ENCODE measurements around the gene RGPD8.
"Not testable (repeated sequence)": the region's sequence is repeated elsewhere in the genome, so short reads cannot be mapped to it uniquely, and the experiment has no call there.

RGPD8 gene

GRCh38 chr2:112454586-112454985 lies 21.1 kb upstream of the RGPD8 start:
- DNase-seq = no peak
- no peak for TF ChIP-seq POLR2A (IDR thresholded peaks at IDR 0.05; ENCODE audit: low read length)
- TF ChIP-seq GATA1 (IDR thresholded peaks at IDR 0.05; ENCODE audit: low read depth, low read length) = no peak

DNA sequence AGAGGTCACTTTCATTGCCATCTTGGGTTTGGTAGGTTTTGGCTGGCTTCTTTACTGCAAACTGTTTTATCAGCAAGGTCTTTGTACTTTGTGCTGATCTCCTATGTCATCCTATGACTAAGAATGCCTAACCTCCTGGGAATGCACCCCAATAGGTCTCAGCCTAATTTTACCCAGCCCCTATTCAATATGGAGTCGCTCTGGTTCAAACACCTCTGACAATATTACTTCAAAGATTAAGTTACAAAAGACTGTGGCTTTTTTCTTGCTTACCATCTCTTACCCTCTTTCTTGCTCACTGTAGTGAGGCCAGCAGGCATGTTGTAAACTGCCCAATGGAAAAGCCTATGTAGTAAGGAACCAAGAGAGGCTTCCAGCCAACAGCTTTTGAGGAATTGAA lies 17.9 kb upstream of the RGPD8 start:
- DNase-seq = no peak
- no peak for TF ChIP-seq GATA1 (IDR thresholded peaks at IDR 0.05; ENCODE audit: low read depth, low read length)
- TF ChIP-seq POLR2A (IDR thresholded peaks at IDR 0.05; ENCODE audit: low read length) = no peak

DNA sequence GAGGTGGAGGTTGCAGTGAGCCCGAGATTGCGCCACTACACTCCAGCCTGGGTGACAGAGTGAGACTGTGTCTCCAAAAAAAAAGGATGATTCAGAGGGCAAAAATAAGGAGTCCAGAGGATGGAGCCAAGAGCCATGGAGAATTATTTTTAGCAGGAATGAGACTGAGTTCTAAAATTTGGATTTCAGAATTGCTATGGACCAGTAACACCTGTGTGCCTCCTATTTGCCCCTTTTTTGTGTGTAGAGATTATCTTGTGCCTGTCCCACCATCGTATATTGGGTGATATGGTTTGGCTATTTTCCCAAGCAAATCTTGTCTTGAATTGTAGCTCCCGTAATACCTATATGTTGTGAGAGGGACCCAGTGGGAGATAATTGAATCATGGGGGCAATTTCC lies 16.4 kb upstream of the RGPD8 start:
- no peak for TF ChIP-seq POLR2A (IDR thresholded peaks at IDR 0.05; ENCODE audit: low read length)
- TF ChIP-seq GATA1 (IDR thresholded peaks at IDR 0.05; ENCODE audit: low read depth, low read length) = no peak
- DNase-seq = no peak

DNA sequence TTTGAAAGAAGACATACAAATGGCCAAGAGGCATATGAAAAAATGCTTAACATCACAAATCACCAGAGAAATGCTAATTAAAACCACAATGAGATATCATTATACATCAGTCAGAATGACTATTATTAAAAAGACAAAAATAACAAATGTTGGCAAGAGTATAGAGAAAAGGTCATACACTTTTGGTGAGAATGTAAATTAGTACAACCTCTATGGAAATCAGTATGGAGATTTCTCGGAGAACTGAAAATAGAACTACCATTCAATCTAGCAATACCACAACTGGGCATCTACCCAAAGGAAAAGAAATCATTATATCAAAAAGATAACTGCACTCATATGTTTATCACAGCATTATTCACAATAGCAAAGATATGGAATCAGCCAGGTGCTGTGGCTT lies 10.8 kb upstream of the RGPD8 start:
- DNase-seq = not testable (repeated sequence)

- not testable (repeated sequence) for DNase-seq
Measured at GRCh38 chr2:112438603-112439261, 5.3 kb upstream of the RGPD8 start.

GRCh38 chr2:112437405-112437831 lies 4.0 kb upstream of the RGPD8 start:
- DNase-seq = not testable (repeated sequence)

DNA sequence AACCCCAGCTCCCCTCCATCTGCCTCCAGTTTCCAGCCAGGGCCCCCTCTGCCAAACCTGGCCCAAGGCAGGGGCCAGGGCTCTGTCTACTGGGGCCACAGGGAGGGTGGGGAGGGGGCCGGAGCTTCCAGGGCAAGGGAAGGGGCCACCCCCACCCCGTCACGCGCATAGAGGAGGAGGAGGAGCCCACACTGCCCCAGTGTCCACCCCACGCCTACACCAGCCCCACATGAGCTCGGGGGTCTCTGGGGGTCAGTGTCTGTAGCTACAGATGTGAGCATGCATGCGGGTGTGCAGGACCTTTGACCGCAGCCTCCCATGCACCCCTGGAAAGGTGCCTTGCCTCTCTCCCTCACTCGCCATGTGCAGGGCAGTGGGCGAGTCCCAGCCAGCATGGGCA lies 3.5 kb upstream of the RGPD8 start:
- not testable (repeated sequence) for DNase-seq

DNA sequence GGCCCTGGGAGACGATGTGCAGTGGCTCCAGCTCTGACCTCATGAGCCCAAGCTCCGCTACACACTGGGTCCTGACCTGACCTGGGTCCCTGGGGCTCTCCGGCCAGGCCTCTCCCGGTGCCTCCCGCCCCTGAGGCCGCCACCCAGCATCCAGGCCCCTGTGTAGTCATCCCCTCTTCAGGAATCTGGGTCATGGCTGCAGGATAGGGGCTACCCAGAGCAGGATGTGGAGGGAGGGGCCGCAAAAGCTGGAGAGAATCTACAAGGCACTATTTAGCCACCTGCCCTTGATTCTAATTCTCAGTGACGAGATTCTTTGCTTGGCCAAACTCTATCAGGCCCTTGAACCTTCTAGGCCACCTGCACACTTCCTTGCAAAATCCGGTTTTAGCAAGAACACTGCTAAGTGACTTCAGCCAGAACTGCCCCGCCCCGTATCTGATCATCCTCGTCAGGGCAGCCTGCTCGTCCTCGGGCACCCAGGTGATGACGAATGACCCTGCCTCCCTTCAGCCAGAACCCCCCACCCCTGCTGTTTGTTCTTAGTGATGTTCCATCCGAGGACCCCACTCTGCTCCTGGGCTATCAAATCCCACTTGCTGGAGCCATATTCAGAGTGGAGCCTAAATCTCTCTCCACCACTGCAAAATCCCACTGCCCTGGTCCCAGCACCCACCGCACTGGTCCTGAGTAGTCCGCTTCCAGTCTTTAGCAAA lies 2.4 kb upstream of the RGPD8 start:
- DNase-seq = not testable (repeated sequence)

DNA sequence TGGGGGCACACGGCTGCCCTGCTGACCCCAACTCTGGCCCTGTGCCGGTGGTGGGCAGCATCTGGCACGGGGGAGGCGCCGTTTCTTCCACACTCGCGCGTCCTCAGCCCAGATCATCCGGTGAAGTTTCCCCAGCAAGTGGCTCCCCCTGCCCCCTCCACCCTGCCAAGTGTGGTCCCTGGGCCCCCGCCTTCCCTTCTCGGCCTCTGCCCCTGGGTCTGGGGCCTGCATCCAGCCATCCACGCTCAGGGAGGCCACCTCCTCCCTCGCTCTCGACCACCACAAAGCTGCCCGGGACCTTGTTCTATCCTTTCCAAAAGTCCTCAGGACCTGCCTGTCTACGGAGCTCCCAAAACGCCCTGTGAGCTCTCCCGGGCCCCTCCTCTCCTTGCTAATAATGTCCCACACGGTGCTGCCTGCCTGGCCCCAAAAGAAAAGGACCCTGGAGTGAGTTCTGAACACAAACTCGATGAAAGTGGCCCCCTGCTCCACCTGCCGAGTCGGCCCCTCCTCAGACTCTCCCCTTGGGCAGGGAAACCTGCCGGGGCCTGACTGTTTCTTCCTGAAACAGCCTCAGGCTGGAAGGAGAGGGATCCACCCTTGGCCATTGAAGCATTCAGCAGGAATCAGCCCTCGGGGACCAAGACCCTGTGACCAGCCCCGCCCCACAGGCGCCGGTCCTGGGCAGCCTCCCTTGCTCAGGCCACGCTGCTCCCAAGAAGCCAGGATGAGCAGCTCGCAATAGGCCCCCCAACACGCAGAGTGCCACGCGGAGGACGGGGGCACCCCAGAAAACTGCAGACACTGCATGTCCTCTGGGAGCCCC lies 1.7 kb upstream of the RGPD8 start:
- not testable (repeated sequence) for DNase-seq

DNA sequence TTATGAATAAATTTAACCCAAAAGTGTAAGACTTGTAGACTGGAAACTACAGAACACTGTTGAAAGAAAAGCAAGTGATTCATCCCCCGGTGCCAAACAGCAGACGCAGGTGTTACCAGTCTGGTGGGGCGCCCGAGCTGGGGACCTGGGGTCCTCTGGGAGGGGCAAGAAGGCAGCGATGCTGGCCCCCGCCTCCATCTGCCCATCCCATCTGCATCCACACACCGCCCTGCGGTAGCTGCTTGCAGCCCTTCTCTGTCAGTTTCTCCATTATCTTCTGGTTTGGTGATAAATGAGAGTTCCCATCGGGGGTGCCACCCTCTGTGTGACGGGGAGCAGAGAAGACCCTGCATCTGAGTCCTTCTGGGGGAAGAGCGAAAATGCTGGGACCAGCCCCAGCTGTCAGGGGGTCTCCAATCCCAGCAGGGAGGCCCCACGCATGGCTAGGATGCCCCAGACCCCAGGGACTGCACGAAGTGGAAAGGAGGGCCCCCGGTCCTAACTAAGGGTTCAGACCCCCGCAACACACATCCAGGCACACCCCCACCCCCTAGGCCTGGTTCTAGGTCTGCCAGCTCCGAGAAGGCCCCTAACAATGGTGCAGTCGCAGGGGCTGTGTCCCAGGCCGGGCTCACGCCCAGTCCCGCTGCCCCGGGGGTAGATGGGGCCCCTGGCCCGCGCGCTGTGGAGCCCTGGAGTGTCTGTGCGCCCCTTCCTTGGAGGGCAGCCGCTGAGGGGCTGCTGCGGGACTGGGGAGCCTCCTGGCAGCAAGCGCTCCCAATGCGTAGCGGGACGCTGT lies 686 bp upstream of the RGPD8 start:
- no peak for DNase-seq
- TF ChIP-seq GATA1 (IDR thresholded peaks at IDR 0.05; ENCODE audit: low read depth, low read length) (no peak), POLR2A (IDR thresholded peaks at IDR 0.05; ENCODE audit: low read length) (no peak)

- DNase-seq = not testable (repeated sequence)
- peak; percentile 30 for TF ChIP-seq POLR2A (IDR thresholded peaks at IDR 0.05; ENCODE audit: low read length)
Measured at GRCh38 chr2:112432735-112433479, 538 bp downstream of the RGPD8 start.

DNA sequence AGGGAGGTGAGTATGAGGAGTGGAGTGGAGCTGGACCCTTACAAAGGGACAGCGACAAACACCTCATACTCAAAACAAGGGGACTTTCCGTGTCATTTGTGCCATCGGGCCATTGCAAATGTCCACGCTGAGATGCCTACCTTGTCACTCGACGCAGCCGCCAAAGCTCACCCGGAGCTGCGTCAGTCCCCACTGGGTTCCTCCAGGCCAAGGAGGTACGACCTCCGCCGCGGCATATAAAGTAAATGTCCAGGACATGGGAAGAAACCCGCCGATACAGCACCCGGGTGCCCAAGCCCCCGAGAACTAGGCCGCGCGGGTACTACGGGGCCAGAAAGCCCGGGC lies 1.1 kb downstream of the RGPD8 start:
- not testable (repeated sequence) for DNase-seq

- not testable (repeated sequence) for DNase-seq
Measured at GRCh38 chr2:112431587-112432295, 1.7 kb downstream of the RGPD8 start.

- DNase-seq = not testable (repeated sequence)
Measured at GRCh38 chr2:112424553-112424952, 8.9 kb downstream of the RGPD8 start.

DNA sequence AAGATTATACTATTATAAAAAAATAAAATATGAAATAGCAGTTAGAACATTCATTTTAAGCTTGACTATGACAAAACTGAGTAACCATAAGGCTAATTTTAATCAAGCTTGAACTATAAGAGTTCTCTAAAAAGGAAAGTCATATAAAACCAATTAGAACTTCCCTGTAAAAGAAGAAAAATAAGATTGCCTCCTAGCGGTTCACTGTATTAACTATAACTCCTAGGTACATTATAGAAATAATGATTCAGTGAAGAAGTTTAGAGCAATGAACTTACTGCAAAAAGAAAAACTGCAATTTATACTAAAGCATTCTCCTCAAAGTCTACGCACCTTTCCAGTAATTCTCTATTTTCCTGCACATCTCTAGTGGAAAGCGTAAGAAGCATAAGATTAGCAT lies 16.6 kb downstream of the RGPD8 start:
- DNase-seq = not testable (repeated sequence)

- DNase-seq = not testable (repeated sequence)
Measured at GRCh38 chr2:112360055-112360454, 73.4 kb downstream of the RGPD8 start.

- not testable (repeated sequence) for DNase-seq
Measured at GRCh38 chr2:112354335-112354734, 79.1 kb downstream of the RGPD8 start.

DNA sequence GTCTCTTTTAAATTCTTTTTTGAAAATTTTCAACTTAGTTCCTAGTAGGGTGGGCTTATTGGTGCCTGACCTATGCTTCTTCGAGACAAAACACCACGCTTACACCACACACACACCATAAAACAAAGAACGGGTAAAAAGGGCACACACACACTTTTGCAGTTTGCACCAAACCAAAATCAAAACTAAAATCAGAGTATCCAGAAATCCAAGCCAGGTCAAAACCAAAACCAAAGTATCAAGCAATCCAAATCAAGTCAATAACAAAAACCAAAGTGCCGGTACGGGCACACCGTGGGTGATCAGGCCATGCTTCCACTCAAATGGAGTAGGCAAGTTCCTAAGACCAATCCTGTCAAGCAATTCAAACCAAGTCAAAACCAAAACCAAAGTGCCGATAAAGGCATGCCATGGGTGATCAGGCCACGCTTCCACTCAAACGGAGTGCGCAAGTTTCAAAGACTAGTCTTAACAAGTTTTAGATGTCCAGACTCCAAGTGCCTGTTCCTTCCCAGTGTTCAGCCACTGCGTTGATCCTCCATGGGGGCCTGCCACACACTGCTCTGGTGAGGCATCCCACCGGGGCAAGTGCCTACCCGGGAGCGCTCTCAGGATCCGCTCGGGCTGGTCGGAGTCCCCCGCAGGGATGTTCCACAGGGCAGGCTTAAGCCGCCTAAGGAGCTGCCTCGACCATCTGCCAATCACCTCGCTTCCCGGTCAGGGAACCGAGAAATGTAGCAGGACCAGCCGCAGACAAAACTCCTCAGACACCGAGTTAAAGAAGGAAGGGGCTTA lies 80.4 kb downstream of the RGPD8 start:
- not testable (repeated sequence) for DNase-seq

GRCh38 chr2:112352292-112352691 lies 81.2 kb downstream of the RGPD8 start:
- not testable (repeated sequence) for DNase-seq

Data from erythroblast (primary cell).